HEK293 (cell line): Measurements from ENCODE around the gene VASP.

ENCODE experiments used
- CTCF ChIA-PET: fragments of 350-600 bp; formaldehyde crosslinking; extraction: SDS; loops from one replicate; lab custom pipeline; 2021; ENCODE audit warnings: antibody characterized with exemption; lab: Yijun Ruan, JAX
- POLR2A ChIA-PET: fragments of 300-600 bp; formaldehyde crosslinking; extraction: SDS; loops from one replicate; lab custom pipeline; 2020; ENCODE audit warnings: antibody characterized with exemption, inconsistent platforms; lab: Yijun Ruan, JAX
- H3K27ac ChIP-seq: fragments of 200-500 bp; sonication (Bioruptor generic); 2 replicates; pipeline ENCODE4 v1.5.1; 2014; ENCODE audit warnings: low read depth, low read length, control low read depth, inconsistent platforms; ENCODE audit errors: extremely low read depth
- H3K36me3 ChIP-seq, 2 experiments: fragments of 200-500 bp in 1 of 2; sonication (Bioruptor generic) in 1 of 2; 1 replicate in 1 of 2; 2 replicates in 1 of 2; pipeline ENCODE4 v1.5.1; 2014 to 2017; ENCODE audit warnings: inconsistent platforms in 2 of 2, low read length in 2 of 2; ENCODE audit not compliant: control insufficient read depth in 2 of 2, insufficient read depth in 1 of 2
- H3K4me1 ChIP-seq: fragments of 200-500 bp; sonication (Bioruptor generic); 2 replicates; pipeline ENCODE4 v1.5.1; 2014; ENCODE audit warnings: mild to moderate bottlenecking, low read length, inconsistent platforms; ENCODE audit not compliant: control insufficient read depth, insufficient read depth
- H3K4me3 ChIP-seq: 2 replicates; pipeline ENCODE4 v1.5.1; 2011; ENCODE audit warnings: low read depth, mild to moderate bottlenecking, control low read depth, low read length, moderate library complexity
- H3K9me3 ChIP-seq: fragments of 200-500 bp; sonication (Bioruptor generic); 2 replicates; pipeline ENCODE4 v1.5.1; 2014; ENCODE audit warnings: low read depth, low read length, inconsistent platforms; ENCODE audit not compliant: control insufficient read depth, insufficient read depth
- FEZF1 ChIP-seq: fragments of 450-650 bp; formaldehyde crosslinking; IDR thresholded peaks from 2 replicates; pipeline ENCODE4 v1.5.1; 2016; ENCODE audit warnings: missing biosample characterization, missing genetic modification characterization
- MZF1 ChIP-seq: fragments of 450-650 bp; formaldehyde crosslinking; IDR thresholded peaks from 2 replicates; pipeline ENCODE4 v1.5.1; 2017; ENCODE audit warnings: missing biosample characterization, missing genetic modification characterization, borderline replicate concordance
- PRDM1 ChIP-seq: fragments of 450-650 bp; formaldehyde crosslinking; IDR thresholded peaks from 2 replicates; pipeline ENCODE4; 2016; ENCODE audit warnings: missing biosample characterization, missing genetic modification characterization
- REPIN1 ChIP-seq: fragments of 450-650 bp; formaldehyde crosslinking; IDR thresholded peaks from 2 replicates; pipeline ENCODE4 v1.5.1; 2017; ENCODE audit warnings: missing biosample characterization, missing genetic modification characterization, low read depth
- ZBTB17 ChIP-seq: fragments of 450-650 bp; formaldehyde crosslinking; IDR thresholded peaks from 2 replicates; pipeline ENCODE4 v1.5.1; 2016; ENCODE audit warnings: missing biosample characterization, missing genetic modification characterization
- ZBTB20 ChIP-seq: fragments of 450-650 bp; formaldehyde crosslinking; IDR thresholded peaks from 2 replicates; pipeline ENCODE4 v1.5.1; 2016; ENCODE audit warnings: missing biosample characterization, missing genetic modification characterization
- ZBTB26 ChIP-seq: fragments of 450-650 bp; formaldehyde crosslinking; optimal IDR thresholded peaks from 2 replicates; pipeline ENCODE3; 2016; ENCODE audit warnings: missing biosample characterization, mild to moderate bottlenecking, missing genetic modification characterization
- ZEB2 ChIP-seq: fragments of 450-650 bp; formaldehyde crosslinking; IDR thresholded peaks from 2 replicates; pipeline ENCODE4 v1.5.1; 2016; ENCODE audit warnings: missing biosample characterization, missing genetic modification characterization
- ZFHX2 ChIP-seq: fragments of 450-650 bp; formaldehyde crosslinking; conservative IDR thresholded peaks from 2 replicates; pipeline ENCODE4 v1.5.1; 2016; ENCODE audit warnings: missing biosample characterization, missing genetic modification characterization
- ZNF114 ChIP-seq: fragments of 450-650 bp; formaldehyde crosslinking; IDR thresholded peaks from 2 replicates; pipeline ENCODE4 v1.5.0; 2017; ENCODE audit warnings: missing biosample characterization, missing genetic modification characterization
- ZNF140 ChIP-seq: fragments of 450-650 bp; formaldehyde crosslinking; IDR thresholded peaks from 2 replicates; pipeline ENCODE4 v1.5.1; 2016; ENCODE audit warnings: missing biosample characterization, missing genetic modification characterization
- ZNF148 ChIP-seq: fragments of 450-650 bp; formaldehyde crosslinking; IDR thresholded peaks from 2 replicates; pipeline ENCODE4 v1.5.0; 2017; ENCODE audit warnings: missing biosample characterization, missing genetic modification characterization, borderline replicate concordance
- ZNF155 ChIP-seq: fragments of 450-650 bp; formaldehyde crosslinking; IDR thresholded peaks from 2 replicates; pipeline ENCODE4 v1.5.1; 2016; ENCODE audit warnings: missing biosample characterization, missing genetic modification characterization
- ZNF398 ChIP-seq: fragments of 450-650 bp; formaldehyde crosslinking; IDR thresholded peaks from 2 replicates; pipeline ENCODE4 v1.5.1; 2017; ENCODE audit warnings: missing biosample characterization, missing genetic modification characterization
- ZNF423 ChIP-seq: fragments of 450-650 bp; formaldehyde crosslinking; IDR thresholded peaks from 2 replicates; pipeline ENCODE4 v1.5.1; 2016; ENCODE audit warnings: missing biosample characterization, missing genetic modification characterization
- ZNF433 ChIP-seq: fragments of 450-650 bp; formaldehyde crosslinking; IDR thresholded peaks from 2 replicates; pipeline ENCODE4 v1.5.1; 2016; ENCODE audit warnings: missing biosample characterization, missing genetic modification characterization, low read depth
- ZNF449 ChIP-seq: fragments of 450-650 bp; formaldehyde crosslinking; IDR thresholded peaks from 2 replicates; pipeline ENCODE4 v1.5.1; 2017; ENCODE audit warnings: missing biosample characterization, mild to moderate bottlenecking, missing genetic modification characterization, moderate library complexity
- ZNF473 ChIP-seq: fragments of 450-650 bp; formaldehyde crosslinking; IDR thresholded peaks from 2 replicates; pipeline ENCODE4 v1.5.1; 2017; ENCODE audit warnings: missing biosample characterization, missing genetic modification characterization
- ZNF514 ChIP-seq: fragments of 450-650 bp; formaldehyde crosslinking; IDR thresholded peaks from 2 replicates; pipeline ENCODE4 v1.5.1; 2016; ENCODE audit warnings: missing biosample characterization, missing genetic modification characterization
- ZNF548 ChIP-seq: fragments of 450-650 bp; formaldehyde crosslinking; IDR thresholded peaks from 2 replicates; pipeline ENCODE4 v1.5.1; 2016; ENCODE audit warnings: missing biosample characterization, missing genetic modification characterization
- ZNF571 ChIP-seq: fragments of 450-650 bp; formaldehyde crosslinking; IDR thresholded peaks from 2 replicates; pipeline ENCODE4 v1.5.0; 2017; ENCODE audit warnings: missing biosample characterization, missing genetic modification characterization
- ZNF660 ChIP-seq: fragments of 450-650 bp; IDR thresholded peaks from 2 replicates; pipeline ENCODE4 v1.5.1; 2018; ENCODE audit warnings: missing biosample characterization, mild to moderate bottlenecking, missing genetic modification characterization
- ZNF701 ChIP-seq: fragments of 450-650 bp; formaldehyde crosslinking; IDR thresholded peaks from 2 replicates; pipeline ENCODE4 v1.5.1; 2016; ENCODE audit warnings: missing biosample characterization, missing genetic modification characterization
- ZNF768 ChIP-seq: fragments of 450-650 bp; formaldehyde crosslinking; IDR thresholded peaks from 2 replicates; pipeline ENCODE4 v1.5.1; 2018; ENCODE audit warnings: missing biosample characterization, mild to moderate bottlenecking, missing genetic modification characterization

Gene VASP

GRCh38 chr19:45569619-45570421 lies 62.5 kb downstream of the VASP start (continued):
- TF ChIP-seq ZNF114 (tag by site-specific recombination), result no peak
- TF ChIP-seq ZBTB20 (tag by site-specific recombination), result no peak
- no peak for TF ChIP-seq MZF1 (tag by site-specific recombination)
- no peak for TF ChIP-seq ZEB2 (tag by site-specific recombination)
- no peak for TF ChIP-seq ZNF571 (tag by site-specific recombination)
- no peak for TF ChIP-seq ZNF140 (tag by site-specific recombination)
- TF ChIP-seq ZNF548, result no peak
- TF ChIP-seq FEZF1 (tag by site-specific recombination), result no peak
- TF ChIP-seq ZBTB26, result no peak
- no peak for TF ChIP-seq ZNF423 (tag by site-specific recombination)
- peak; percentile 68 for TF ChIP-seq ZBTB17 (tag by site-specific recombination)
- no peak for TF ChIP-seq ZNF433 (tag by site-specific recombination)
- TF ChIP-seq ZNF155 (tag by site-specific recombination), result no peak
- no peak for TF ChIP-seq ZNF148

GRCh38 chr19:45571457-45572220 lies 64.4 kb downstream of the VASP start:
- Histone ChIP-seq H3K9me3 (no peaks in the 10 kb centered on the region), H3K27ac (no peak overlapping the region), H3K4me3 (no peak overlapping the region), H3K36me3 (no peaks in the 10 kb centered on the region; a peak in 1 of 3 replicates), H3K4me1 (peaks cover 7% of the 10 kb centered on the region)
- CTCF ChIA-PET, result interaction anchor here (0.5 to 4.8 kb wide), 6 partner anchors 12 to 77 kb away, joined by 3 to 46 read pairs (median 4); no protein-coding TSS in a partner anchor
- TF ChIP-seq ZNF660 (tag by site-specific recombination), result no peak
- TF ChIP-seq ZNF449 (tag by site-specific recombination), result peak; percentile 61; the same call in 1 of the 2 replicates
- POLR2A ChIA-PET, result no interaction called here

- CTCF ChIA-PET, result interaction anchor here (1.1 to 1.7 kb wide), 2 partner anchors 16 to 50 kb away, joined by 5 to 7 read pairs; no protein-coding TSS in a partner anchor
- POLR2A ChIA-PET, result interaction anchor here (0.7 kb wide), 1 partner anchor 78 kb away, joined by 4 read pairs; no protein-coding TSS in a partner anchor
- Histone ChIP-seq H3K9me3 (no peaks in the 10 kb centered on the region), H3K36me3 (no peaks in the 10 kb centered on the region; a peak in 1 of 3 replicates), H3K4me1 (peaks cover 4% of the 10 kb centered on the region), H3K27ac (0 out of 2 replicates have a peak overlapping the region, but pooled peaks have one; percentile 41), H3K4me3 (no peak overlapping the region)
- no peak for TF ChIP-seq ZFHX2
- no peak for TF ChIP-seq ZNF473 (tag by site-specific recombination)
- TF ChIP-seq ZNF701, result no peak
- TF ChIP-seq ZNF514 (tag by site-specific recombination), result no peak
- no peak for TF ChIP-seq PRDM1 (tag by site-specific recombination)
- TF ChIP-seq ZNF398 (tag by site-specific recombination), result no peak
- no peak for TF ChIP-seq REPIN1
- TF ChIP-seq ZBTB26, result no peak
- no peak for TF ChIP-seq ZNF768
These were observed 67.2 kb downstream of the VASP start for GRCh38 chr19:45574526-45574925.
